Skeletal muscle tissue (tissue), 4 donors: ENCODE data around the gene PTPRM. TPM values are rescaled to one million over a fixed set of nuclear protein-coding genes. Genes with fewer than 3 reads are reported as not detected.
A peak's percentile ranks its signal among the peaks of the same experiment; 100 is the strongest.

Experiments
- H3K27ac ChIP-seq: one replicate; pipeline ENCODE4 v1.7.0; 2013; ENCODE audit warnings: mild to moderate bottlenecking, low read depth, low read length, inconsistent platforms
- H3K27me3 ChIP-seq, 3 donors: one replicate each; pipeline ENCODE4 v1.7.0; 2013; ENCODE audit warnings: low read length in 3 of 3; ENCODE audit not compliant: control insufficient read depth in 3 of 3, insufficient read depth in 3 of 3
- H3K36me3 ChIP-seq, 3 donors: one replicate each; pipeline ENCODE4 v1.7.0; 2013; ENCODE audit warnings: low read length in 3 of 3; ENCODE audit not compliant: control insufficient read depth in 3 of 3, insufficient read depth in 3 of 3
- H3K4me1 ChIP-seq, 3 donors: one replicate each; pipeline ENCODE4 v1.7.0; 2013; ENCODE audit warnings: low read length in 3 of 3, mild to moderate bottlenecking in 3 of 3; ENCODE audit not compliant: control insufficient read depth in 3 of 3, insufficient read depth in 3 of 3
- H3K4me3 ChIP-seq, 3 donors: one replicate each; pipeline ENCODE4 v1.7.0; 2013; ENCODE audit warnings: low read length in 3 of 3
- H3K9ac ChIP-seq, 3 donors: one replicate each; pipeline ENCODE4 v1.7.0; 2013; ENCODE audit warnings: low read length in 3 of 3, mild to moderate bottlenecking in 3 of 3, moderate library complexity in 2 of 3, low read depth in 1 of 3
- H3K9me3 ChIP-seq, 3 donors: one replicate each; pipeline ENCODE4 v1.7.0; 2013; ENCODE audit warnings: low read length in 3 of 3; ENCODE audit not compliant: control insufficient read depth in 3 of 3
- total RNA-seq: library from RNA; depleted of rRNA; stranded (reverse); fragments of >200 nt; gene quantifications from one replicate; pipeline ENCODE4 v1.2.3, GENCODE V29; 2014
- donor health status: Osteomylitis.

PTPRM gene
- total RNA-seq, 1 donor from 2014 or later: 68.9 TPM

- no peaks in the 10 kb centered on the region for H3K27me3 ChIP-seq
- H3K27ac ChIP-seq: no peak overlapping the region
- no peaks in the 10 kb centered on the region for H3K9me3 ChIP-seq
- H3K36me3 ChIP-seq: no peaks in the 10 kb centered on the region
- H3K9ac ChIP-seq: no peak overlapping the region
- H3K4me3 ChIP-seq: no peak overlapping the region
- H3K4me1 ChIP-seq: peaks cover 2 to 7% (median 4%) of the 10 kb centered on the region in 3 donors
Observed at GRCh38 chr18:7793100-7793499, 226.0 kb downstream of the PTPRM start.

DNA sequence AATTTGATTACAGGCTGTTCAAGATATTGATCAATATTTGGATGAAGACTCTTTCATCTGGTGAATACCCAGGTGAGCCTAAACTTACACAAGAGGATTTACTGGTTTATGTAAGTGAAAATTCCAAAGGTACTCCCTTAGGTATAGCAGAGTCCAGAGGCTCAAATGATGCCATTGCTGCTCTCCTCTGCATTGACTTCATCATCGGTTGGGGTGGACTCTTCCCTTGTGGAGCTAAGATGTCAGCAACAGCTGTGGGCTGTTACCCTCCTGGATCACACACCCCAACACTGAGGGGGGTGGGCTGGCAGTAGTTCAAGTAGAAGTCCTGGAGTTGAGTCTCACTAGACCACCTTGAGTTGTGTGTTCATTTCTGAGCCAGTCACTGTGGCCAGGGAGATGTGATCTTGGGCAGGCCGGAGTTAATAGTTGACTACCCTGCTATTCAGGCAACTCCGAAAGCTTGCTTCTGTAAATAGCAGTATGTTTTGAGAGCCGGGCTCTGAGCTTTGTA, 236.9 kb downstream of the PTPRM start:
- H3K9ac ChIP-seq: no peak overlapping the region
- H3K4me3 ChIP-seq: no peak overlapping the region
- no peaks in the 10 kb centered on the region for H3K9me3 ChIP-seq
- no peaks in the 10 kb centered on the region for H3K36me3 ChIP-seq
- no peak overlapping the region for H3K27ac ChIP-seq
- peaks cover 2 to 8% (median 3%) of the 10 kb centered on the region in 3 donors for H3K4me1 ChIP-seq
- no peaks in the 10 kb centered on the region for H3K27me3 ChIP-seq

DNA sequence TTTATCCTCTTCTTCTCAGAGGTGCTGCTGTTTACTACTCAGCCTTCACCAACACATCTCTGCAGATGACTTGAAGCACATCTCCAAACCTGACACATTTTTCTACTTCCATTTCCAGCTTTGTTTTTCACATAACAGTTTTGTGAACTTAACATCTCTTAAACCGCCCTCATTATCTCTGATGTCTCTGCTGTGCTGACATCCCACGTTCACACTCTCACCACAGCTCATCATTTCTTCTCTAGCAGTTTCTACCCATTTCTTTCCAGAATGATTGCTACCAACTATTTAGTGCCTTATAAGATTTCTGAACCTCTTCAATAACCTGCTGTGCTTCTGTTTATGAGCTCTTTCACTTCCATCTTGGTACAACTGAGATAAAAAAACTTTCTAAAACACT, 238.0 kb downstream of the PTPRM start:
- H3K36me3 ChIP-seq: no peaks in the 10 kb centered on the region

GRCh38 chr18:7805880-7806279, 238.8 kb downstream of the PTPRM start:
- H3K4me1 ChIP-seq: peaks cover 2 to 12% (median 9%) of the 10 kb centered on the region in 3 donors

More for the DNA sequence above, 238.0 kb downstream of the PTPRM start:
- no peak overlapping the region for H3K9ac ChIP-seq
- H3K27me3 ChIP-seq: no peaks in the 10 kb centered on the region
- no peaks in the 10 kb centered on the region for H3K9me3 ChIP-seq
- peaks cover 2 to 12% (median 9%) of the 10 kb centered on the region in 3 donors for H3K4me1 ChIP-seq
- H3K4me3 ChIP-seq: no peak overlapping the region
- no peak overlapping the region for H3K27ac ChIP-seq

GRCh38 chr18:7807936-7808453, 240.9 kb downstream of the PTPRM start:
- Histone ChIP-seq H3K27me3 (no peaks in the 10 kb centered on the region), H3K36me3 (no peaks in the 10 kb centered on the region), H3K9ac (no peak overlapping the region), H3K9me3 (no peaks in the 10 kb centered on the region), H3K27ac (no peak overlapping the region), H3K4me3 (no peak overlapping the region), H3K4me1 (peaks cover 14 to 31% (median 25%) of the 10 kb centered on the region in 3 donors)

More at GRCh38 chr18:7805880-7806279, 238.8 kb downstream of the PTPRM start:
- H3K9ac ChIP-seq: no peak overlapping the region
- H3K9me3 ChIP-seq: no peaks in the 10 kb centered on the region
- no peaks in the 10 kb centered on the region for H3K36me3 ChIP-seq
- H3K4me3 ChIP-seq: no peak overlapping the region
- no peak overlapping the region for H3K27ac ChIP-seq
- no peaks in the 10 kb centered on the region for H3K27me3 ChIP-seq

GRCh38 chr18:7808992-7809391, 241.9 kb downstream of the PTPRM start:
- peaks cover 14 to 31% (median 28%) of the 10 kb centered on the region in 3 donors for H3K4me1 ChIP-seq
- H3K4me3 ChIP-seq: no peak overlapping the region
- no peaks in the 10 kb centered on the region for H3K27me3 ChIP-seq
- no peak overlapping the region for H3K27ac ChIP-seq
- H3K9me3 ChIP-seq: no peaks in the 10 kb centered on the region
- no peak overlapping the region for H3K9ac ChIP-seq
- no peaks in the 10 kb centered on the region for H3K36me3 ChIP-seq

DNA sequence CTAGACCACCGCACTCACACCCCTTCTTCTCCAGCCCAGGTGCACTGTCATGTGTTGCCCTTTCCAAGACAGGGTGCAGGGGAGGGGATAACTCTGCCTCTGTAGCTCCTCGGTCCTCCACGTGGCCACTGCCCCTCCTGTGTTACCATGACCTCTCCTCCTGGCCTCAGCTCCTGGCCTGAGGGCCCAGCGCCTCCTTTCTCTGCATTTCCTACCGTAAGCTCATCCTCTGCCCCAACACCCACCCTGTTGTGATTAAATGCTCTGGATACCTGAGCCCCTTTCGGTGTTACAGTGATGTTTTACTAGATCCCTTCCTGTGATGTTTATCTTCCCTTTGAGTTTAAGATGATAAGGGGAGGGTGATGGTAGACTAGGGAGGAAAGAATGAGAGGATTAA, 242.3 kb downstream of the PTPRM start:
- H3K27me3 ChIP-seq: no peaks in the 10 kb centered on the region
- H3K9ac ChIP-seq: no peak overlapping the region
- H3K4me1 ChIP-seq: peaks cover 14 to 31% (median 28%) of the 10 kb centered on the region in 3 donors

DNA sequence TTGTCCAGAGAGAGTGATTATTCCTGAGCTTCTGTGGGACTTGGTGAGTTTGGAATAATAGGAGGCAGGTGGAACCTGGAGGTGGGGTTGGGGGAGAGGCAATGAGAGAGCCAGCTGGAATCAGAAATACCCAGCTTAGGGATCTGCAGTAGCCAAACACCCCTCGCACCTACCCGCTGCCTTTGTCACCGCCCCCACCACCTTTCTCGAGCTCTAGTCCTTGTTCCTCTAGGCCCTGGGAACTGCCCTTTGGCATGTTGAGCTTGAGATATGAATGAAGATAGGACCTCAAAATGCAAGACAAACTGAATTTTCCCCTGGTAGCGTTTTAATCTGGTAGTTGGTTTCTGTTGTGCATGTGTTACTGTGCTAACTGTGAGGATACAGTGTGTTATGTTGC, 242.9 kb downstream of the PTPRM start:
- Histone ChIP-seq H3K9me3 (peaks cover 0 to 9% (median under 1%) of the 10 kb centered on the region in 3 donors), H3K4me3 (no peak overlapping the region), H3K27me3 (no peaks in the 10 kb centered on the region), H3K27ac (no peak overlapping the region), H3K9ac (no peak overlapping the region), H3K36me3 (no peaks in the 10 kb centered on the region), H3K4me1 (peaks cover 14 to 31% (median 28%) of the 10 kb centered on the region in 3 donors)

More for the DNA sequence above, 242.3 kb downstream of the PTPRM start:
- Histone ChIP-seq H3K4me3 (no peak overlapping the region), H3K36me3 (no peaks in the 10 kb centered on the region), H3K27ac (no peak overlapping the region), H3K9me3 (peaks cover 0 to 4% (median 0%) of the 10 kb centered on the region in 3 donors)

DNA sequence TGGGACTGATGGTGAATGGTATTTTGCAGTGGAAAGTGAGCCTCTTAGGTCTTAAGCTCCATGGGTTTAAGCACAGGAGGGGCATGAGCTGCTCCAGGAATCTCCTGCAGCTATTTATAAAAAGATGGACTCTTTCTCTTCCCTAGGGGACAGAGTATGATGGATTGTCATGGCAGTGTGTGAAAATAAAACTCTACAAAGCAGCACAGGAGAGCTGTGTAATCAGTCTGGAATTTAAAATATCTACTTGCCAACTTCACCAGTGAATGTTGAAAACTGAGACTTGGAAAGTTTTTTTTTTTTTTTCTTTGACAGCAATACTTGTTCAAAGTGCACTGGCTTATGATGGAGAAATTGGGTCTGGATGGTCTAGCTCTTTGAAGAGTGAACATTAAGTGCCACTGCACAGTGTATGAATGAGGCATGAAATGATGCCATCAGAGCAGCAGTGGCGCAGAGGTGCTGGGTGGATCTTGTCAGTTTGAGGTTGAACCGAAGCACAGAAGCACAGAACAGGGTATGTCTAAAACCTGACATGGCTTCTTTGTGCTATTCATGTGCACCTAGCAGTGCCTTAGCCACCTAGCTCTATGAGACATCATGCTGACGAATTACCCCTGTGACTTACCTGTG, 245.4 kb downstream of the PTPRM start:
- H3K4me1 ChIP-seq: peaks cover 12 to 28% (median 23%) of the 10 kb centered on the region in 3 donors
- H3K36me3 ChIP-seq: no peaks in the 10 kb centered on the region
- no peak overlapping the region for H3K9ac ChIP-seq
- no peaks in the 10 kb centered on the region for H3K27me3 ChIP-seq
- peaks cover 0 to 12% (median 3%) of the 10 kb centered on the region in 3 donors for H3K9me3 ChIP-seq
- H3K4me3 ChIP-seq: peak overlapping the region in 1 of 3 donors; percentile 17
- H3K27ac ChIP-seq: no peak overlapping the region

- H3K27me3 ChIP-seq: no peaks in the 10 kb centered on the region
- H3K27ac ChIP-seq: no peak overlapping the region
- peaks cover 0 to 12% (median 3%) of the 10 kb centered on the region in 3 donors for H3K9me3 ChIP-seq
- no peak overlapping the region for H3K9ac ChIP-seq
- peaks cover 12 to 28% (median 23%) of the 10 kb centered on the region in 3 donors for H3K4me1 ChIP-seq
- no peaks in the 10 kb centered on the region for H3K36me3 ChIP-seq
- H3K4me3 ChIP-seq: peak overlapping the region in 1 of 3 donors; percentile 17
Observed at GRCh38 chr18:7813131-7813530, 246.0 kb downstream of the PTPRM start.
